IMR-90 (cell line): Measurements from ENCODE around the gene C21orf58. TPM values are rescaled to one million over a fixed set of nuclear protein-coding genes. Genes with fewer than 3 reads are reported as not detected.

Experiments used
- ATAC-seq: fragments of 200-7000 bp; cut with Tn5 transposase; 2 replicates; pipeline ENCODE4 v1.9.1; 2020; ENCODE audit warnings: low read depth, mild to moderate bottlenecking, moderate library complexity
- BruUV-seq: library from RNA; stranded (reverse); fragments of 400-500 nt; replicated peaks from 2 replicates; lab custom pipeline; 2021; lab: Mats Ljungman, UMichigan
- CTCF ChIA-PET: fragments of 300-600 bp; formaldehyde crosslinking; extraction: SDS; loops from one replicate; lab custom pipeline; 2021; ENCODE audit warnings: antibody characterized with exemption; lab: Yijun Ruan, JAX
- POLR2A ChIA-PET: fragments of 300-600 bp; sonication (Branson Sonifier 250); formaldehyde crosslinking; loops from one replicate; lab custom pipeline; 2022; ENCODE audit warnings: antibody characterized with exemption; ENCODE audit not compliant: unreplicated experiment; lab: Charles Lee
- DNase-seq: peaks from one replicate; pipeline ENCODE4 v3.0.0; 2013
- H2AFZ ChIP-seq: replicated peaks from 2 replicates; pipeline ENCODE3; 2013; ENCODE audit warnings: low read length, mild to moderate bottlenecking; ENCODE audit not compliant: poor library complexity
- H2AK5ac ChIP-seq: 2 replicates; pipeline ENCODE4 v1.6.1; 2013; ENCODE audit warnings: low read depth, low read length, inconsistent platforms
- H2AK9ac ChIP-seq: replicated peaks from 2 replicates; pipeline ENCODE3; 2013; ENCODE audit warnings: mild to moderate bottlenecking, low read depth, low read length, moderate library complexity; ENCODE audit not compliant: poor library complexity
- H2BK120ac ChIP-seq: 2 replicates; pipeline ENCODE4 v1.6.1; 2013; ENCODE audit warnings: low read depth, low read length, inconsistent platforms
- H2BK15ac ChIP-seq: 3 replicates; pipeline ENCODE4 v1.6.1; 2013; ENCODE audit warnings: low read depth, low read length, inconsistent platforms
- H2BK20ac ChIP-seq: 2 replicates; pipeline ENCODE4 v1.6.1; 2013; ENCODE audit warnings: low read depth, mild to moderate bottlenecking, inconsistent platforms, low read length, moderate library complexity
- H2BK5ac ChIP-seq: 2 replicates; pipeline ENCODE4 v1.6.1; 2013; ENCODE audit warnings: mild to moderate bottlenecking, low read depth, low read length, inconsistent platforms; ENCODE audit not compliant: poor library complexity, severe bottlenecking
- H3K14ac ChIP-seq: replicated peaks from 2 replicates; pipeline ENCODE4 v1.6.1; 2013; ENCODE audit warnings: low read depth, low read length, inconsistent platforms
- H3K18ac ChIP-seq: 2 replicates; pipeline ENCODE4 v1.6.1; 2013; ENCODE audit warnings: low read depth, low read length, control low read depth
- H3K23ac ChIP-seq: 2 replicates; pipeline ENCODE4 v1.6.1; 2013; ENCODE audit warnings: low read depth, low read length, inconsistent platforms
- H3K27ac ChIP-seq: 2 replicates; pipeline ENCODE4 v1.5.1; 2013; ENCODE audit warnings: mild to moderate bottlenecking, control low read depth, low read length; ENCODE audit not compliant: insufficient read depth
- H3K27me3 ChIP-seq: 2 replicates; pipeline ENCODE4 v1.6.1; 2013; ENCODE audit warnings: low read length; ENCODE audit not compliant: control insufficient read depth, insufficient read depth
- H3K36me3 ChIP-seq: 2 replicates; pipeline ENCODE4 v1.6.1; 2013; ENCODE audit warnings: low read length, mixed read lengths; ENCODE audit not compliant: control insufficient read depth, insufficient read depth
- H3K4ac ChIP-seq: 2 replicates; pipeline ENCODE4 v1.6.1; 2013; ENCODE audit warnings: low read depth, low read length, inconsistent platforms
- H3K4me1 ChIP-seq: 2 replicates; pipeline ENCODE4 v1.6.1; 2013; ENCODE audit warnings: low read length, mixed read lengths; ENCODE audit not compliant: control insufficient read depth, insufficient read depth
- H3K4me2 ChIP-seq: 2 replicates; pipeline ENCODE4 v1.6.1; 2013; ENCODE audit warnings: low read depth, mild to moderate bottlenecking, control low read depth, low read length, moderate library complexity
- H3K4me3 ChIP-seq: 2 replicates; pipeline ENCODE4 v1.5.1; 2013; ENCODE audit warnings: low read depth, mild to moderate bottlenecking, control low read depth, low read length, moderate library complexity; ENCODE audit not compliant: insufficient read depth
- H3K56ac ChIP-seq: 2 replicates; pipeline ENCODE4 v1.6.1; 2013; ENCODE audit warnings: low read length, inconsistent platforms; ENCODE audit not compliant: insufficient read depth; ENCODE audit errors: extremely low read depth
- H3K79me1 ChIP-seq, 2 experiments: 2 replicates each; pipeline ENCODE4 v1.6.1; 2013; ENCODE audit warnings: low read length in 2 of 2, inconsistent platforms in 1 of 2, low read depth in 1 of 2
- H3K9ac ChIP-seq: 2 replicates; pipeline ENCODE4 v1.6.1; 2013; ENCODE audit warnings: low read depth, low read length, control low read depth
- H3K9me1 ChIP-seq: 2 replicates; pipeline ENCODE4 v1.6.1; 2013; ENCODE audit warnings: low read length, inconsistent platforms; ENCODE audit not compliant: insufficient read depth
- H3K9me3 ChIP-seq: 2 replicates; pipeline ENCODE4 v1.6.1; 2013; ENCODE audit warnings: low read length; ENCODE audit not compliant: control insufficient read depth, insufficient read depth
- H4K20me1 ChIP-seq: 2 replicates; pipeline ENCODE4 v1.6.1; 2013; ENCODE audit warnings: low read length, inconsistent platforms; ENCODE audit not compliant: insufficient read depth
- H4K5ac ChIP-seq: 2 replicates; pipeline ENCODE4 v1.6.1; 2013; ENCODE audit warnings: mild to moderate bottlenecking, low read depth, low read length, control low read depth
- H4K8ac ChIP-seq, 2 experiments: 2 replicates each; pipeline ENCODE4 v1.6.1; 2013; ENCODE audit warnings: low read depth in 2 of 2, low read length in 2 of 2, control low read depth in 1 of 2, inconsistent platforms in 1 of 2
- H4K91ac ChIP-seq: 2 replicates; pipeline ENCODE4 v1.6.1; 2013; ENCODE audit warnings: low read depth, low read length, inconsistent platforms; ENCODE audit not compliant: insufficient read depth
- BHLHE40 ChIP-seq: fragments of 150-350 bp; IDR thresholded peaks from 2 replicates; pipeline ENCODE4 v1.6.1; 2016; ENCODE audit warnings: mild to moderate bottlenecking, low read depth, low read length
- CEBPB ChIP-seq: IDR thresholded peaks from 2 replicates; pipeline ENCODE4 v1.6.1; 2012; ENCODE audit warnings: low read depth, low read length, improper control_type of control experiment
- CHD1 ChIP-seq: IDR thresholded peaks from 2 replicates; pipeline ENCODE4 v1.6.1; 2012; ENCODE audit warnings: low read depth, low read length, improper control_type of control experiment
- CTCF ChIP-seq: conservative IDR thresholded peaks from 2 replicates; pipeline ENCODE4 v1.5.1; 2012; ENCODE audit warnings: mild to moderate bottlenecking, low read depth, low read length, improper control_type of control experiment
- ELK1 ChIP-seq: fragments of 150-350 bp; IDR thresholded peaks from 2 replicates; pipeline ENCODE4 v1.6.1; 2016; ENCODE audit warnings: low read depth, mild to moderate bottlenecking, low read length, moderate library complexity, borderline replicate concordance
- FOS ChIP-seq: fragments of 150-350 bp; IDR thresholded peaks from 2 replicates; pipeline ENCODE4 v1.6.1; 2016; ENCODE audit warnings: low read depth, low read length
- MAFK ChIP-seq: IDR thresholded peaks from 2 replicates; pipeline ENCODE4 v1.6.1; 2012; ENCODE audit warnings: low read depth, low read length, improper control_type of control experiment
- MAZ ChIP-seq: IDR thresholded peaks from 2 replicates; pipeline ENCODE4 v1.6.1; 2012; ENCODE audit warnings: low read depth, mild to moderate bottlenecking, low read length, improper control_type of control experiment, moderate library complexity, borderline replicate concordance
- MXI1 ChIP-seq: IDR thresholded peaks from 2 replicates; pipeline ENCODE4 v1.6.1; 2012; ENCODE audit warnings: low read depth, mild to moderate bottlenecking, low read length, moderate library complexity, borderline replicate concordance
- NFE2L2 ChIP-seq: fragments of 150-350 bp; IDR thresholded peaks from 2 replicates; pipeline ENCODE4 v1.6.1; 2016; ENCODE audit warnings: low read depth, mild to moderate bottlenecking, low read length
- POLR2A ChIP-seq: IDR thresholded peaks from 2 replicates; pipeline ENCODE4 v1.6.1; 2012; ENCODE audit warnings: mild to moderate bottlenecking, low read depth, low read length
- RAD21 ChIP-seq: IDR thresholded peaks from 2 replicates; pipeline ENCODE4 v1.6.1; 2012; ENCODE audit warnings: low read length, improper control_type of control experiment
- RCOR1 ChIP-seq: IDR thresholded peaks from 2 replicates; pipeline ENCODE4 v1.6.1; 2012; ENCODE audit warnings: mild to moderate bottlenecking, low read length, improper control_type of control experiment; ENCODE audit not compliant: insufficient replicate concordance
- RFX5 ChIP-seq: IDR thresholded peaks from 2 replicates; pipeline ENCODE4 v1.8.0; 2012; ENCODE audit warnings: low read depth, mild to moderate bottlenecking, low read length, moderate library complexity
- SMC3 ChIP-seq: fragments of 150-350 bp; IDR thresholded peaks from 2 replicates; pipeline ENCODE4 v1.6.1; 2016; ENCODE audit warnings: low read depth, mild to moderate bottlenecking, antibody characterized with exemption, low read length, moderate library complexity
- USF2 ChIP-seq: fragments of 150-350 bp; IDR thresholded peaks from 2 replicates; pipeline ENCODE4 v1.6.1; 2017; ENCODE audit warnings: mild to moderate bottlenecking, antibody characterized with exemption, low read length, low read depth
- WGBS, 2 experiments: methylation state at CpG; one replicate each; pipeline versions ENCODE4 v1.1.5 to v1.1.7; 2013; ENCODE audit warnings: missing lambda C conversion rate in 2 of 2; ENCODE audit not compliant: insufficient read length in 1 of 2; ENCODE audit errors: extremely low coverage in 2 of 2; 5-methylcytosine and 5-hydroxymethylcytosine counted together
- dilution Hi-C: fragments of 300-500 bp; cut with HindIII; formaldehyde crosslinking; loops from one replicate; pipeline ENCODE4 v1.14.3; 2018; ENCODE audit warnings: low sequenced_read_pairs; ENCODE audit not compliant: unreplicated experiment
- in situ Hi-C: fragments of 300-500 bp; cut with MboI; formaldehyde crosslinking; loops from 3 replicates; pipeline ENCODE4 v1.14.3; 2019; ENCODE audit warnings: low sequenced_read_pairs, inconsistent platforms, mixed read lengths
- intact Hi-C: fragments of 100-400 bp; cut with micrococcal nuclease; formaldehyde crosslinking; loops from 2 replicates; pipeline ENCODE4 v1.10.0; 2022
- polyA plus RNA-seq, 3 experiments: library from polyadenylated mRNA; depleted of rRNA; stranded (reverse); fragments of >200 nt; gene quantifications; 2 replicates each; pipeline ENCODE4 v1.2.3, GENCODE V29; 2012; ENCODE audit warnings: low replicate concordance in 1 of 3
- total RNA-seq: library from RNA; depleted of rRNA; stranded (reverse); fragments of >200 nt; gene quantifications from 2 replicates; pipeline ENCODE4 v1.2.3, GENCODE V29; 2012

C21orf58 gene
- total and polyA plus RNA-seq, 2 of the 4 experiments (the other 2 are of a cell fraction): 2.7 to 6.2 TPM

GRCh38 chr21:46361935-46362334 is 38.3 kb upstream of the C21orf58 start:
- Histone ChIP-seq H3K79me1 (peaks cover 10 to 21% of the 10 kb centered on the region in 2 experiments; a peak in 3 of 4 replicates), H2BK15ac (no peak overlapping the region), H2AFZ (no peak overlapping the region), H3K4me2 (no peak overlapping the region), H2BK5ac (no peak overlapping the region), H3K9ac (no peak overlapping the region), H3K36me3 (peaks cover 55% of the 10 kb centered on the region), H4K91ac (no peak overlapping the region), H2AK5ac (no peak overlapping the region), H4K5ac (no peak overlapping the region), H4K20me1 (no peaks in the 10 kb centered on the region), H2BK20ac (no peak overlapping the region), H3K4me3 (no peak overlapping the region), H3K27me3 (no peaks in the 10 kb centered on the region), H3K9me3 (no peaks in the 10 kb centered on the region), H3K9me1 (no peaks in the 10 kb centered on the region; the same call in 1 of the 2 replicates), H3K14ac (no peak overlapping the region), H3K56ac (no peak overlapping the region), H3K18ac (no peak overlapping the region), H2AK9ac (no peak overlapping the region), H3K4me1 (no peaks in the 10 kb centered on the region), H4K8ac (no peak overlapping the region), H2BK120ac (no peak overlapping the region), H3K27ac (no peak overlapping the region), H3K23ac (no peak overlapping the region), H3K4ac (no peak overlapping the region)
- CTCF ChIA-PET: no interaction called here
- intact Hi-C loops: no loop called here
- WGBS, 2 experiments: no CpG with 5 or more reads among the region's 10 CpGs
- dilution Hi-C loops: no loop called here
- in situ Hi-C loops: no loop called here
- POLR2A ChIA-PET: no interaction called here
- no TSS peak for BruUV-seq
- ATAC-seq (no peak), DNase-seq (no peak)
- TF ChIP-seq RAD21: no peak
- no peak for TF ChIP-seq RFX5
- TF ChIP-seq FOS: no peak
- TF ChIP-seq CTCF: no peak
- TF ChIP-seq ELK1: no peak
- TF ChIP-seq MAFK: no peak
- TF ChIP-seq CHD1: no peak
- TF ChIP-seq NFE2L2: no peak
- no peak for TF ChIP-seq MAZ
- no peak for TF ChIP-seq POLR2A
- TF ChIP-seq BHLHE40: no peak
- TF ChIP-seq RCOR1: no peak
- TF ChIP-seq MXI1: no peak
- TF ChIP-seq USF2: no peak
- TF ChIP-seq CEBPB: no peak
- no peak for TF ChIP-seq SMC3
